Activated CD4-positive, alpha-beta T cell treated with anti-CD3 and anti-CD28 coated beads for 1 hour (primary cell): ENCODE measurements around the gene KLHDC8B.
"Not testable (repeated sequence)": the region's sequence is repeated elsewhere in the genome, so short reads cannot be mapped to it uniquely, and the experiment has no call there.

ENCODE experiments used
- DNase-seq: peaks from one replicate; pipeline ENCODE4 v3.0.0-alpha.2; 2020

Gene KLHDC8B

GRCh38 chr3:49198161-49198560 lies 26.8 kb downstream of the KLHDC8B start:
- DNase-seq, result no peak

DNA sequence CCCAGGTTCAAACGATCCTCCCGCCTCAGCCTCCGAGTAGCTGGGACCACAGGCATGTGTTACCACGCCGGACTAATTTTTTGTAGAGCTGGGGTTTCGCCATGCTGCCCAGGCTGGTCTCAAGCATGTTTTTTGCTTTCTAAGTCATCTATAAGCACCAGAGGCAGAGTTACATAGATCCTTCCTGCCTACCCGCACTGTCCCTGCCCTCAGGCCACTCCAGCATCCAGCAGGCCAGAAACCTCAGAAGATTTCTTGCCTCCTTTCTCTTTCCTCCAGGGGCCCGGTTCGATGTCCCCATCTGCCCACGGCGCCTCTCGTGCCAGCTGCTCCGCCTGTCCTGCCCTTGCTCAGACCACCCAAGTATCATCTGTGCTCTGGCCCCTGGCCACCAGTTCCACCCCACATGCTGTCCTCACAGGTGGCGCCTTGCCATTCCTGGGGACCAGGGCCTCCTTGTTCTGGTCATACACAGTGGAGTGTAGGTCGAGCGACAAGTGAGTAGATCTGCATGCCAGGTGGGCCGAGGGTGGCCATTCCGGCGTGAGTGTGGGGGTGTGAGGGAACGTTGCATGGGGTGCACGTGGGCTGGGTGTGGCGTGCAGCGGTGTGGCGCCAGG lies 27.3 kb downstream of the KLHDC8B start:
- DNase-seq, result no peak

- DNase-seq, result no peak
Observed at GRCh38 chr3:49199239-49199899, 28.0 kb downstream of the KLHDC8B start.

DNA sequence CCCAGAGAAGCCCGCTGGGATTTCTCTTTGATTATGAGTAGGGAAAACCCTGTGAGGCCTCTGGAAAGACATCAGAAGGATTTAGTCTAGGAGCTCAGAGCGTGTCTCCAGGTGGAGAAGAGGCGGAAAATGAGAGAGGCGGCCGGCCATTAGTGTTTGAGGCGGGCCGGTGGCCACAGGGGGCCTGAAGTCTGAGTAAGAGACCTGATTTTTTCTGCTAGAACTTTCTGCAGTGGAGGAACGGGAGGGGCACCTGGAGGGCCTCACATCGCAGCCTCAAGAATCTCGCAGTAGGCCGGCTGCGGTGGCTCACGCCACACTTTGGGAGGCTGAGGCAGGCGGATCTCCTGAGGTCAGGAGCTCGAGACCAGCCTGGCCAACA lies 28.5 kb downstream of the KLHDC8B start:
- DNase-seq, result no peak

DNA sequence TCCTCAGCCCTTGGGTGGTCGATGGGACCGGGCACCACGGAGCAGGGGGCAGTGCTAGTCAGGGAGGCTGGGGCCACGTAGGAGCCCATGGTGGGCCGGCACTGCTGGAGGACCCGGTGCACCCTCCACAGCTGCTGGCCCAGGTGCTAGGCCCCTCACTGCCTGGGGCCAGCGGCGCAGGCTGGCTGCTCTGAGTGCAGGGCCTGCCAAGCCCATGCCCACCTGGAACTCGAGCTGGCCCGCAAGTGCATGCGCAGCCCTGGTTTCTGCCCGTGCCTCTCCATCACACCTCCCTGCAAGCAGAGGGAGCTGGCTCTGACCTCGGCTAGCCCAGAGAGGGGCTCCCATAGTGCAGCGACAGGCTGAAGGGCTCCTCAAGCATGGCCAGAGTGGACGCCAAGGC lies 42.1 kb downstream of the KLHDC8B start:
- DNase-seq, result no peak

DNA sequence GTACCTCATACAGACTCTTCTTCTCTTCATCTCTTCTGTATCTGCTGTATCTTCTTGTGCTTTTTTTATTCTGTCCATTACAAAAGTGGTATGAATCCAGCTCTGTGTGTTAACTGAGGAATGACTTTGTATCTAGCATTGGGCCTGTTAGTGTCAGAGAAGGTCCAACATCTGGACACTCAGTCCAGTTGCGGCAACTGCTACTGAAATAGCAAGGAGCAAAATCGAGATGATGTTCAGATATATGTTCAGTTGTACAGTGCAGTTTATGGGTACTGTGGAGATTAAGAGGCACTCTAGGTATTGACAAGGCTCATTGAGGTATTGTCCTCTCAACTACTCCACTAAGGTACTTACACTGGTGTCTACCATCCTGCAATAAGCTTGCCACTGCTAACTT lies 42.6 kb downstream of the KLHDC8B start:
- no peak for DNase-seq

- DNase-seq, result not testable (repeated sequence)
Observed at GRCh38 chr3:49216687-49217086, 45.3 kb downstream of the KLHDC8B start.

GRCh38 chr3:49217108-49217507 lies 45.7 kb downstream of the KLHDC8B start:
- not testable (repeated sequence) for DNase-seq

GRCh38 chr3:49217688-49218470 lies 46.5 kb downstream of the KLHDC8B start:
- no peak for DNase-seq

- not testable (repeated sequence) for DNase-seq
Observed at GRCh38 chr3:49218471-49218989, 47.1 kb downstream of the KLHDC8B start.

DNA sequence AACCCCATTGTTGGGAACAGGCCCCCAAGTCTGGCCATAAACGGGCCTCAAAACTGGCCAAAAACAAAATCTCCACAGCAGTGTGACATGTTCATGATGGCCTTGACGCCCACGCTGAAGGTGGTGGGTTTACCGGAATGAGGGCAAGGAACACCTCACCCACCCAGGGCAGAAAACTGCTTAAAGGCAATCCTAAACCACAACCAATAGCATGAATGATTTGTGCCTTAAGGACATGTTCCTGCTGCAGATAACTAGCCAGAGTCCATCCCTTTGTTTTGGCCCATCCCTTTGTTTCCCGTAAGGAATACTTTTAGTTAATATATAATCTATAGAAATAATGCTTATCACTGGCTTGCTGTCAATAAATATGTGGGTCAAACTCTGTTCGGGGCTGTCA lies 47.7 kb downstream of the KLHDC8B start:
- no peak for DNase-seq

GRCh38 chr3:49220985-49221563 lies 49.7 kb downstream of the KLHDC8B start:
- not testable (repeated sequence) for DNase-seq

DNA sequence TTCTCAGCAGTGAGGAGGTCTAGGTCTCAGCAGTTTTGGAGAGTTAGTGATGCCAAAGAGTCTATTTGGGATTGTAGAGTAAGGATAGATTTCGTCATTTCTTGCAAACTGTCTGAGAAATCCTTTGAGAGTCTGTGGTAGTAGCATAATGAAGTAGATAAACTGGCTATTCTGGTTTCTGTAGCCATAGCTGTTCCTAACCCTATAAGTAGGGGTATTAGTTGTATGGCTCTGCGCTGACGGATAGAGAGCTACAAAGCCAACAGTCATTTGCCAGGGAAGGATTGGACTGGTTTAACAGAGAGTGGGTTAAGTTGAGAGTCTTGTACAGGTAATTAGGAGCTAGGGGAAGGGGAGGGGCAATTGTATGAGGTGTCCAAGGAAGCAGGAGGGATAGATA lies 50.6 kb downstream of the KLHDC8B start:
- DNase-seq, result no peak
